IMR-90 (cell line): ENCODE results near the gene NDUFS2. TPM values are rescaled to one million over a fixed set of nuclear protein-coding genes. Genes with fewer than 3 reads are reported as not detected.
A peak's percentile ranks its signal among the peaks of the same experiment; 100 is the strongest.

Source experiments
- ATAC-seq: fragments of 200-7000 bp; cut with Tn5 transposase; 2 replicates; pipeline ENCODE4 v1.9.1; 2020; ENCODE audit warnings: low read depth, mild to moderate bottlenecking, moderate library complexity
- BruUV-seq: library from RNA; stranded (reverse); fragments of 400-500 nt; replicated peaks from 2 replicates; lab custom pipeline; 2021; lab: Mats Ljungman, UMichigan
- CTCF ChIA-PET: fragments of 300-600 bp; formaldehyde crosslinking; extraction: SDS; loops from one replicate; lab custom pipeline; 2021; ENCODE audit warnings: antibody characterized with exemption; lab: Yijun Ruan, JAX
- POLR2A ChIA-PET: fragments of 300-600 bp; sonication (Branson Sonifier 250); formaldehyde crosslinking; loops from one replicate; lab custom pipeline; 2022; ENCODE audit warnings: antibody characterized with exemption; ENCODE audit not compliant: unreplicated experiment; lab: Charles Lee
- DNase-seq: peaks from one replicate; pipeline ENCODE4 v3.0.0; 2013
- H2AFZ ChIP-seq: replicated peaks from 2 replicates; pipeline ENCODE3; 2013; ENCODE audit warnings: low read length, mild to moderate bottlenecking; ENCODE audit not compliant: poor library complexity
- H2AK5ac ChIP-seq: 2 replicates; pipeline ENCODE4 v1.6.1; 2013; ENCODE audit warnings: low read depth, low read length, inconsistent platforms
- H2AK9ac ChIP-seq: replicated peaks from 2 replicates; pipeline ENCODE3; 2013; ENCODE audit warnings: mild to moderate bottlenecking, low read depth, low read length, moderate library complexity; ENCODE audit not compliant: poor library complexity
- H2BK120ac ChIP-seq: 2 replicates; pipeline ENCODE4 v1.6.1; 2013; ENCODE audit warnings: low read depth, low read length, inconsistent platforms
- H2BK15ac ChIP-seq: 3 replicates; pipeline ENCODE4 v1.6.1; 2013; ENCODE audit warnings: low read depth, low read length, inconsistent platforms
- H2BK20ac ChIP-seq: 2 replicates; pipeline ENCODE4 v1.6.1; 2013; ENCODE audit warnings: low read depth, mild to moderate bottlenecking, inconsistent platforms, low read length, moderate library complexity
- H2BK5ac ChIP-seq: 2 replicates; pipeline ENCODE4 v1.6.1; 2013; ENCODE audit warnings: mild to moderate bottlenecking, low read depth, low read length, inconsistent platforms; ENCODE audit not compliant: poor library complexity, severe bottlenecking
- H3K14ac ChIP-seq: replicated peaks from 2 replicates; pipeline ENCODE4 v1.6.1; 2013; ENCODE audit warnings: low read depth, low read length, inconsistent platforms
- H3K18ac ChIP-seq: 2 replicates; pipeline ENCODE4 v1.6.1; 2013; ENCODE audit warnings: low read depth, low read length, control low read depth
- H3K23ac ChIP-seq: 2 replicates; pipeline ENCODE4 v1.6.1; 2013; ENCODE audit warnings: low read depth, low read length, inconsistent platforms
- H3K27ac ChIP-seq: 2 replicates; pipeline ENCODE4 v1.5.1; 2013; ENCODE audit warnings: mild to moderate bottlenecking, control low read depth, low read length; ENCODE audit not compliant: insufficient read depth
- H3K27me3 ChIP-seq: 2 replicates; pipeline ENCODE4 v1.6.1; 2013; ENCODE audit warnings: low read length; ENCODE audit not compliant: control insufficient read depth, insufficient read depth
- H3K36me3 ChIP-seq: 2 replicates; pipeline ENCODE4 v1.6.1; 2013; ENCODE audit warnings: low read length, mixed read lengths; ENCODE audit not compliant: control insufficient read depth, insufficient read depth
- H3K4ac ChIP-seq: 2 replicates; pipeline ENCODE4 v1.6.1; 2013; ENCODE audit warnings: low read depth, low read length, inconsistent platforms
- H3K4me1 ChIP-seq: 2 replicates; pipeline ENCODE4 v1.6.1; 2013; ENCODE audit warnings: low read length, mixed read lengths; ENCODE audit not compliant: control insufficient read depth, insufficient read depth
- H3K4me2 ChIP-seq: 2 replicates; pipeline ENCODE4 v1.6.1; 2013; ENCODE audit warnings: low read depth, mild to moderate bottlenecking, control low read depth, low read length, moderate library complexity
- H3K4me3 ChIP-seq: 2 replicates; pipeline ENCODE4 v1.5.1; 2013; ENCODE audit warnings: low read depth, mild to moderate bottlenecking, control low read depth, low read length, moderate library complexity; ENCODE audit not compliant: insufficient read depth
- H3K56ac ChIP-seq: 2 replicates; pipeline ENCODE4 v1.6.1; 2013; ENCODE audit warnings: low read length, inconsistent platforms; ENCODE audit not compliant: insufficient read depth; ENCODE audit errors: extremely low read depth
- H3K79me1 ChIP-seq, 2 experiments: 2 replicates each; pipeline ENCODE4 v1.6.1; 2013; ENCODE audit warnings: low read length in 2 of 2, inconsistent platforms in 1 of 2, low read depth in 1 of 2
- H3K9ac ChIP-seq: 2 replicates; pipeline ENCODE4 v1.6.1; 2013; ENCODE audit warnings: low read depth, low read length, control low read depth
- H3K9me1 ChIP-seq: 2 replicates; pipeline ENCODE4 v1.6.1; 2013; ENCODE audit warnings: low read length, inconsistent platforms; ENCODE audit not compliant: insufficient read depth
- H3K9me3 ChIP-seq: 2 replicates; pipeline ENCODE4 v1.6.1; 2013; ENCODE audit warnings: low read length; ENCODE audit not compliant: control insufficient read depth, insufficient read depth
- H4K20me1 ChIP-seq: 2 replicates; pipeline ENCODE4 v1.6.1; 2013; ENCODE audit warnings: low read length, inconsistent platforms; ENCODE audit not compliant: insufficient read depth
- H4K5ac ChIP-seq: 2 replicates; pipeline ENCODE4 v1.6.1; 2013; ENCODE audit warnings: mild to moderate bottlenecking, low read depth, low read length, control low read depth
- H4K8ac ChIP-seq, 2 experiments: 2 replicates each; pipeline ENCODE4 v1.6.1; 2013; ENCODE audit warnings: low read depth in 2 of 2, low read length in 2 of 2, control low read depth in 1 of 2, inconsistent platforms in 1 of 2
- H4K91ac ChIP-seq: 2 replicates; pipeline ENCODE4 v1.6.1; 2013; ENCODE audit warnings: low read depth, low read length, inconsistent platforms; ENCODE audit not compliant: insufficient read depth
- NFE2L2 ChIP-seq: fragments of 150-350 bp; IDR thresholded peaks from 2 replicates; pipeline ENCODE4 v1.6.1; 2016; ENCODE audit warnings: low read depth, mild to moderate bottlenecking, low read length
- POLR2A ChIP-seq: IDR thresholded peaks from 2 replicates; pipeline ENCODE4 v1.6.1; 2012; ENCODE audit warnings: mild to moderate bottlenecking, low read depth, low read length
- RCOR1 ChIP-seq: IDR thresholded peaks from 2 replicates; pipeline ENCODE4 v1.6.1; 2012; ENCODE audit warnings: mild to moderate bottlenecking, low read length, improper control_type of control experiment; ENCODE audit not compliant: insufficient replicate concordance
- WGBS, 2 experiments: methylation state at CpG; one replicate each; pipeline versions ENCODE4 v1.1.5 to v1.1.7; 2013; ENCODE audit warnings: missing lambda C conversion rate in 2 of 2; ENCODE audit not compliant: insufficient read length in 1 of 2; ENCODE audit errors: extremely low coverage in 2 of 2; 5-methylcytosine and 5-hydroxymethylcytosine counted together
- dilution Hi-C: fragments of 300-500 bp; cut with HindIII; formaldehyde crosslinking; loops from one replicate; pipeline ENCODE4 v1.14.3; 2018; ENCODE audit warnings: low sequenced_read_pairs; ENCODE audit not compliant: unreplicated experiment
- in situ Hi-C: fragments of 300-500 bp; cut with MboI; formaldehyde crosslinking; loops from 3 replicates; pipeline ENCODE4 v1.14.3; 2019; ENCODE audit warnings: low sequenced_read_pairs, inconsistent platforms, mixed read lengths
- intact Hi-C: fragments of 100-400 bp; cut with micrococcal nuclease; formaldehyde crosslinking; loops from 2 replicates; pipeline ENCODE4 v1.10.0; 2022
- polyA plus RNA-seq, 3 experiments: library from polyadenylated mRNA; depleted of rRNA; stranded (reverse); fragments of >200 nt; gene quantifications; 2 replicates each; pipeline ENCODE4 v1.2.3, GENCODE V29; 2012; ENCODE audit warnings: low replicate concordance in 1 of 3
- total RNA-seq: library from RNA; depleted of rRNA; stranded (reverse); fragments of >200 nt; gene quantifications from 2 replicates; pipeline ENCODE4 v1.2.3, GENCODE V29; 2012

Gene NDUFS2
- total and polyA plus RNA-seq, 2 of the 4 experiments (the other 2 are of a cell fraction) = 85.5 to 101 TPM

DNA sequence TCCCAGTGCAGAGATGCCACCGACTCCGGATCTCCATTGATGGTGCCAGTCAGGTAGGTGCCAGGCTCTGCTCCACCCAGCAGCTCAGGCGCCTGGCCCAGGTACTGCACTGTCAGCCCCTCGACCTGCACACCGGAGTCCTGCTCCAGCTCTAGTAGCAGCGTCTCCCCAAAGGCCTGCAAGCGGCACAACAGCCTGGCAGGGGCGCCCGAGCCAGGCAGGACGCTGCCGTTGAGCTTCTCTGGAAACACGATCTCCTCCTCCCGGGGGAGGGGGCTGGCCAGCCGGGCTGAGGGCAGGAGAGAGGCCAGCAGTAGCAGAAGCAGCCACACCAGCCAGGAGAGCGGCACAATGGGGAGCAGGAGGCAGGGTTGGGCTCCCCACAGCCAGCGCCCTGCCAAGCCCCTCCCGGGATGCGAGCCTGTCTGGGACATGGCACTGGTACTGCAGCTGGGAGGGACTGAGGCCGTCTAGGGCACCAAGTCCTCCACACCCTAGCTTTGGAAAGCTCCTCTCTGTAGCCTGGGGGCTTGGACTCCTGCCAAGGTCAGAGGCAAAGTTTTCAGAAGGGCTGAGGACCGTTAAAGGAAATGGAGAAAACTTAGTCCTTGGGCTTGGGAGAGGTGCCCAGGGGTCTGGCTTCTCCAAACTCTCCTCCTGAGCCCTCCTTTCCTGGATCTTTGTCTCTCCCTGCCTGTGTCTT is 3.8 kb upstream of the NDUFS2 start (continued):
- TF ChIP-seq RCOR1 (no peak), NFE2L2 (no peak)

GRCh38 chr1:161198897-161199431 is 3.2 kb upstream of the NDUFS2 start, which contains the start of gene ADAMTS4:
ADAMTS4 (minus strand) TSS chr1:161199054; CDS start chr1:161198627, 427 bp downstream.
- BruUV-seq = no TSS peak
- Histone ChIP-seq H2AFZ (peak within 1 kb of the TSS; percentile 94), H3K18ac (no peak within 1 kb of the TSS), H3K79me1 (peaks cover 14 to 18% of the 10 kb centered on the region in 2 experiments), H3K9me1 (peaks cover 24% of the 10 kb centered on the region), H2BK5ac (no peak within 1 kb of the TSS), H3K4me3 (no peak within 1 kb of the TSS), H4K91ac (peak within 1 kb of the TSS; percentile 32), H3K4me1 (peaks cover 31% of the 10 kb centered on the region), H3K9ac (no peak within 1 kb of the TSS), H3K27me3 (no peaks in the 10 kb centered on the region), H2AK5ac (peak within 1 kb of the TSS; percentile 48), H3K23ac (0 out of 2 replicates have a peak within 1 kb of the TSS, but pooled peaks have one; percentile 12), H4K8ac (peak within 1 kb of the TSS; percentile 42 to 96; a peak in 3 of 4 replicates), H3K9me3 (no peaks in the 10 kb centered on the region), H3K4me2 (peak within 1 kb of the TSS; percentile 30; the same call in 1 of the 2 replicates), H4K20me1 (no peaks in the 10 kb centered on the region), H3K36me3 (peaks cover 5% of the 10 kb centered on the region; the same call in 1 of the 2 replicates), H4K5ac (peak within 1 kb of the TSS; percentile 8; the same call in 1 of the 2 replicates), H3K14ac (0 out of 2 replicates have a peak within 1 kb of the TSS, but pooled peaks have one; percentile 24), H2AK9ac (peak within 1 kb of the TSS; percentile 92), H2BK20ac (no peak within 1 kb of the TSS), H3K56ac (peak within 1 kb of the TSS; percentile 24; the same call in 1 of the 2 replicates), H2BK120ac (no peak within 1 kb of the TSS; the same call in 1 of the 2 replicates), H3K4ac (peak within 1 kb of the TSS; percentile 68), H2BK15ac (0 out of 3 replicates have a peak within 1 kb of the TSS, but pooled peaks have one; percentile 16), H3K27ac (peak within 1 kb of the TSS; percentile 2)
- POLR2A ChIA-PET = no interaction called here
- CTCF ChIA-PET = interaction anchor here (1.0 kb wide), 1 partner anchor 28 kb away, joined by 3 read pairs; no protein-coding TSS in a partner anchor
- DNase-seq (peak; percentile 76), ATAC-seq (peak; percentile 13)
- TF ChIP-seq NFE2L2 (no peak), POLR2A (peak; percentile 71; the same call in 1 of the 2 replicates)
- 29% methylated on average over 2 of the region's 11 CpGs; no CpG with 5 or more reads in 1 of the 2 experiments for WGBS, 2 experiments
- in situ Hi-C loops = no loop called here
- intact Hi-C loops = no loop called here
- dilution Hi-C loops = no loop called here
